HG02840 (cell line): Measurements from ENCODE around the gene PLD5.
"Not testable (repeated sequence)": the region's sequence is repeated elsewhere in the genome, so short reads cannot be mapped to it uniquely, and the experiment has no call there.

ENCODE experiments used
- ATAC-seq: cut with Tn5 transposase; IDR thresholded peaks from one replicate; pipeline ENCODE4 v1.9.1; 2021; ENCODE audit warnings: mild to moderate bottlenecking, moderate library complexity, moderate number of reproducible peaks; ENCODE audit not compliant: unreplicated experiment, low FRiP score

The PLD5 gene

GRCh38 chr1:242219298-242219901 lies 305.1 kb downstream of the PLD5 start:
- ATAC-seq = no peak

DNA sequence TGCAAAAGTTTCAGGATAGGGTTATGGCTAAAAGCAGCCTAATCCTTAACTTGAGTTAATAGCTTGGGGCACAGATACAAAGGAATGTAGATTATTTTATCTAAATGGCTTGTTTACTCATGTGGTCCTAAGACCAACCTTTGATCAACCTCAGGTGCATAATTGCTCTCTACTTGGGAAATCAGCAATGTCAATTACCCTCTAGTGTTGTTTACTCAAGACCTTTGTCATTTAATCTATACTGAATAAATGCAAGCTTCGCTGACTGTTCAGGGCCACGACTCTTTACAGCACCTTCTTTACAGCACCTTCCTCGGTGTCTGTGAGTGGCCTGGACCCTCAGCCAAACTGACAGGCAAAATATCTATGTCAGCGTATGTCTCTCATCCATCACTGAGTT lies 308.1 kb downstream of the PLD5 start:
- no peak for ATAC-seq

DNA sequence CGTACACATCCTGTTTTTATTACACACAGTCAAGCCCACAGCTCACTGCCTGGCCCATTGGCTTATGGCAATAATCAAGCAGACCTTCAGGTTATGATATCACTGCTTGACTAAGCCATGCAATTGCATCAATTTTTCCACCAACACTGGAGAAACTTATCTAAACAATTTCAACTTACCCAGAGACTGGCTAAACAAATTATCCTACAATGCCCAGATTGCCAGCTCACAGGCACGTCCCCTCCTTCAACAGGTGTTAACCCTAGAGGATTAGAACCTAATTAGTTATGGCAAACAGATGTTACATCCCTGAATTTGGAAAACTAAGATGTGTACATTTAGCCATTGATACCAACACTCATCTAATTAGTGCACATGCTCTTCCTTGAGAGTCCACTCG lies 310.0 kb downstream of the PLD5 start:
- not testable (repeated sequence) for ATAC-seq

DNA sequence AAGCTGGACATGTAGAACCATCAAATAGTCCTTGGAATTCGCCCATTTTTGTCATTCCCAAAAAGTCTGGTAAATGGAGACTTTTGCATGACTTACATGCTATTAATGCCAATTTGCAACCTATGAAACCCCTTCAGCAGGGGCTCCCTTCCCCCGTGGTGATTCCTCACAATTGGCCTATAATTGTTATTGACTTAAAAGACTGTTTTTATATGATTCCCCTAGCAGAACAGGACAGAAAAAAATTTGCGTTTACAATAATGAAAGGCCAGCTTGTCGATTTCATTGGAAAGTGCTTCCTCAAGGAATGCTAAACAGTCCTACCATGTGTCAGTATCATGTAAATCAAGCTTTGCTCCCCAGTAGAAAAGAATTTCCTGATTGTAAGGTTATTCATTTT lies 311.5 kb downstream of the PLD5 start:
- not testable (repeated sequence) for ATAC-seq

DNA sequence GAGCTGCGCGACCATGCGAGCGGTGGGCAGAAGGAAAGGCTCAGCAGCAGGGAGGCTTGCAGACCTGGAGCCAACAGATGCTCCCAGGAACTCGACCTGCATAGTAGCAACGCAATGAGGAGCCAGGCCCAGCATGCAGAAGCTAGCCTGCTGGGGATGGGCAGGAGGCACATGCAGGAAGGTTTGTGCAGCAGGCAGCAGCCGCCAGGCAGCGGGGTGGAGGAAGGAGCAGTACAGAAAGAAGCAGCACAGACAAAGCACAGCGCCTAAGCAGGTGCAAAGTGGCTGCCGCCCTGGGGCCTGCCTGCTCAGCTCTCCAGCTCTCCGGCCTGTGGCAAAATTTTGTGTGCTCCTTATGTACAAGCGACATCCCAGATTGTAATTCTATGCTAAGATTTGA lies 312.1 kb downstream of the PLD5 start:
- ATAC-seq = no peak

- no peak for ATAC-seq
Measured at GRCh38 chr1:242211254-242212022, 313.1 kb downstream of the PLD5 start.

DNA sequence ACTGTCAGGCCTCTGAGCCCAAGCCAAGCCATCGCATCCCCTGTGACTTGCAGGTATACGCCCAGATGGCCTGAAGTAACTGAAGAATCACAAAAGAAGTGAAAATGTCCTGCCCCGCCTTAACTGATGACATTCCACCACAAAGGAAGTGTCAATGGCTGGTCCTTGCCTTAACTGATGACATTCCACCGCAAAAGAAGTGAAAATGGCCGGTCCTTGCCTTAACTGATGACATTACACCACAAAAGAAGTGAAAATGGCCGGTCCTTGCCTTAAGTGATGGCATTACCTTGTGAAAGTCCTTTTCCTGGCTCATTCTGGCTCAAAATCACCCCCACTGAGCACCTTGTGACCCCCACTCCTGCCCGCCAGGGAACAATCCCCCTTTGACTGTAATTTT lies 314.2 kb downstream of the PLD5 start:
- ATAC-seq = not testable (repeated sequence)

- ATAC-seq = no peak
Measured at GRCh38 chr1:242209063-242209462, 315.4 kb downstream of the PLD5 start.

GRCh38 chr1:242208021-242208420 lies 316.5 kb downstream of the PLD5 start:
- ATAC-seq = no peak

- no peak for ATAC-seq
Measured at GRCh38 chr1:242206994-242207393, 317.5 kb downstream of the PLD5 start.

GRCh38 chr1:242205622-242206489 lies 318.6 kb downstream of the PLD5 start:
- no peak for ATAC-seq

DNA sequence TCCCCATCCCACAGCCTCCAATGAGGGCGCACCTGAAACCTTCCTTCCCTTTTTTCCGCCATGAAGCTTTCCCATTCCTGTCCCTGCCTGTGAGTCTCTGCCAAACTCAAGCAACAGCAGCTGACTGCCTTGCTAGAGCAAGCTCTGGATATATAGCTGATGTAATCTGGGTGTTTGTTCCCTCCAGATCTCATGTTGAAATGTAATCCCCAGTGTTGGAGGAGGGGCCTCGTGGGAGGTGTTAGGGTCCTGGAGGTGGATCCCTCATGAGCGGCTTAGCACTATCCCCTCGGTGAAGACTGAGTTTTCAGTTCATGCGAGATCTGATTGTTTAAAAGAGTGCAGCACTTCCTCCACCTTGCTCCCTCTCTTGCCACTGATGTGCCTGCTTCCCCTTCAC lies 321.2 kb downstream of the PLD5 start:
- ATAC-seq = no peak

DNA sequence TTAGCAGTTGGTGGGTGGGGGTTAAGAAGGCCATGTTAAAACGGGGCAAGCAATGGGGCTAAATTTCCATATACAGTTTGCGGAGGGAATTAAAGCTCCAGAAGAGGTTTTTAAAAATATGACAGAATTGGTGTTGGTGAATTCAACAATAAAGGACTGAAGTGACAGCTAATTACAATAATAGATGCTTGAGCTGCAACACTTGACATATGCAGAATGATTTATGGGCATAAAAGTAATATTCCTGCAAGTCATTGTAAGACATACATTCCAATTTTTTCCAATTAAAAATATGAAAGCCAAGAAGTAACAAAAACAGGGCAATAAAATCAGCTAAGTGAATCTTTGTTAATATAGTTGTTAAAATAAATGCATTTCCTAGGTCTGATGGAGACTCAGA lies 323.4 kb downstream of the PLD5 start:
- ATAC-seq = no peak

- no peak for ATAC-seq
Measured at GRCh38 chr1:242199776-242200458, 324.6 kb downstream of the PLD5 start.

GRCh38 chr1:242197907-242198820 lies 326.3 kb downstream of the PLD5 start:
- no peak for ATAC-seq

GRCh38 chr1:242196914-242197313 lies 327.6 kb downstream of the PLD5 start:
- no peak for ATAC-seq

- ATAC-seq = no peak
Measured at GRCh38 chr1:242196101-242196500, 328.4 kb downstream of the PLD5 start.

GRCh38 chr1:242189591-242189990 lies 334.9 kb downstream of the PLD5 start:
- no peak for ATAC-seq

DNA sequence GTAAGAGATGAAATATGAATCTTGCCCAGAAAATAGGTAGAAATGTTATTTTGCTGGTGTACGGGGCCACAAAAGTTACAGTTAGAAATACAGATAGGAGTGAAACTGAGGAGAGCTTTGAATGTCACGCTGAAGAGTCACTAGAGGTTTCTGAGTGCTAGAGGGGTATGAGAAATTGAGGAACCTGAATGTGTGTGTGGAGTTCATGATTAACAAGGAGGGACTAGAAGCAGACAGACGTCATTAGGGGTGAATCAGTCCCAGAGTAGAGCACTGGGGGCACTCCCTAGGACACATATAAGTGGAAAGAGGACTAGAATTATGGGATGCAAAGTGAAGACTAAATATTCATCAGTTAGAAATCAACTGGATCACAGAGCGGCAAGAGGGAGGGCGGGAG lies 336.7 kb downstream of the PLD5 start:
- ATAC-seq = peak; percentile 62

GRCh38 chr1:242187171-242187570 lies 337.3 kb downstream of the PLD5 start:
- ATAC-seq = no peak
